Keratinocyte (primary cell): ENCODE results near the gene AAR2. TPM values are rescaled to one million over a fixed set of nuclear protein-coding genes. Genes with fewer than 3 reads are reported as not detected.

ENCODE experiments used
- DNase-seq: peaks from one replicate; pipeline ENCODE4 v3.0.0-alpha.2; 2011; ENCODE audit warnings: low read depth, missing footprints, low spot score
- FAIRE-seq: peaks from 2 replicates; lab custom pipeline; 2011; peaks lifted over from hg19 to GRCh38; lab: Jason Lieb, UNC
- H2AFZ ChIP-seq: 2 replicates; pipeline ENCODE4 v1.6.0; 2012; ENCODE audit warnings: low read length, control low read depth, inconsistent platforms; ENCODE audit not compliant: control insufficient read depth
- H3K27ac ChIP-seq: 2 replicates; pipeline ENCODE4 v1.5.1; 2011; ENCODE audit warnings: low read length; ENCODE audit not compliant: control insufficient read depth, insufficient read depth
- H3K27me3 ChIP-seq: 3 replicates; pipeline ENCODE4 v1.6.0; 2011; ENCODE audit warnings: low read length; ENCODE audit not compliant: control insufficient read depth, insufficient read depth; ENCODE audit errors: extremely low read depth
- H3K36me3 ChIP-seq, 2 experiments: 2 replicates in 1 of 2; 3 replicates in 1 of 2; pipeline ENCODE4 v1.5.1; 2011; ENCODE audit warnings: low read length in 2 of 2, mild to moderate bottlenecking in 1 of 2; ENCODE audit not compliant: control insufficient read depth in 2 of 2, insufficient read depth in 2 of 2; ENCODE audit errors: extremely low read depth in 1 of 2
- H3K4me1 ChIP-seq: 3 replicates; pipeline ENCODE4 v1.5.1; 2011; ENCODE audit warnings: low read length; ENCODE audit not compliant: control insufficient read depth, insufficient read depth; ENCODE audit errors: extremely low read depth
- H3K4me2 ChIP-seq: 3 replicates; pipeline ENCODE4 v1.6.0; 2011; ENCODE audit warnings: low read depth, low read length; ENCODE audit not compliant: control insufficient read depth, insufficient read depth; ENCODE audit errors: extremely low read depth
- H3K4me3 ChIP-seq, 3 experiments: fragments of 200-600 bp in 1 of 3; sonication (generic) in 1 of 3; 2 replicates in 2 of 3; 3 replicates in 1 of 3; pipeline ENCODE4 v1.5.1; 2011 to 2016; ENCODE audit warnings: low read length in 3 of 3, mild to moderate bottlenecking in 3 of 3, control low read depth in 2 of 3, inconsistent platforms in 1 of 3, low read depth in 1 of 3, mixed read lengths in 1 of 3, mixed run types in 1 of 3, moderate library complexity in 1 of 3; ENCODE audit not compliant: control insufficient read depth in 2 of 3, insufficient read depth in 2 of 3; ENCODE audit errors: extremely low read depth in 1 of 3
- H3K79me2 ChIP-seq: 2 replicates; pipeline ENCODE4 v1.6.0; 2012; ENCODE audit warnings: low read length; ENCODE audit not compliant: control insufficient read depth, insufficient read depth
- H3K9ac ChIP-seq: 3 replicates; pipeline ENCODE4 v1.6.0; 2011; ENCODE audit warnings: low read length; ENCODE audit not compliant: control insufficient read depth, insufficient read depth; ENCODE audit errors: extremely low read depth
- H3K9me1 ChIP-seq: 3 replicates; pipeline ENCODE4 v1.6.0; 2011; ENCODE audit warnings: low read length; ENCODE audit not compliant: control insufficient read depth, insufficient read depth; ENCODE audit errors: extremely low read depth
- H3K9me3 ChIP-seq: 2 replicates; pipeline ENCODE4 v1.5.1; 2012; ENCODE audit warnings: low read depth, low read length; ENCODE audit not compliant: control insufficient read depth
- H4K20me1 ChIP-seq: 3 replicates; pipeline ENCODE4 v1.6.0; 2011; ENCODE audit warnings: low read length; ENCODE audit not compliant: control insufficient read depth, insufficient read depth; ENCODE audit errors: extremely low read depth
- EZH2 ChIP-seq: IDR thresholded peaks from one replicate; pipeline ENCODE4 v1.6.1; 2012; ENCODE audit warnings: inconsistent platforms, mild to moderate bottlenecking, low read length, moderate library complexity
- dilution Hi-C: fragments of 300-500 bp; cut with MboI; formaldehyde crosslinking; loops from one replicate; pipeline ENCODE4 v1.7.0; 2020; ENCODE audit warnings: low sequenced_read_pairs; ENCODE audit not compliant: extremely low pct_ligation_motif_present
- polyA plus RNA-seq, 5 experiments: library from polyadenylated mRNA; depleted of rRNA in 3 of 5; stranded (reverse) in 3 of 5; stranded (forward) in 1 of 5; unstranded in 1 of 5; fragments of >200 nt; gene quantifications; 1 replicate in 1 of 5; 2 replicates in 3 of 5; 3 replicates in 1 of 5; pipeline versions ENCODE4 v1.2.1 to v1.2.3, GENCODE V29; 2011 to 2012; ENCODE audit warnings: missing spikeins in 2 of 5, low read depth in 1 of 5, low replicate concordance in 1 of 5
- TF ChIP-seq, protein P1 (sequence below), 3 experiments: IDR thresholded peaks in 1 of 3; conservative IDR thresholded peaks in 1 of 3; optimal IDR thresholded peaks in 1 of 3; 2 replicates in 2 of 3; 3 replicates in 1 of 3; pipeline versions ENCODE3 to v1.5.1; 2011; ENCODE audit warnings: low read length in 3 of 3, mild to moderate bottlenecking in 3 of 3, moderate library complexity in 2 of 3, control low read depth in 1 of 3, inconsistent platforms in 1 of 3; ENCODE audit not compliant: insufficient read depth in 2 of 3; ENCODE audit errors: extremely low read depth in 1 of 3

AAR2 gene
- polyA plus RNA-seq, 1 donor (not counting 4 experiments of a cell fraction or from before 2014, with no cell fraction given): 20.1 TPM

DNA sequence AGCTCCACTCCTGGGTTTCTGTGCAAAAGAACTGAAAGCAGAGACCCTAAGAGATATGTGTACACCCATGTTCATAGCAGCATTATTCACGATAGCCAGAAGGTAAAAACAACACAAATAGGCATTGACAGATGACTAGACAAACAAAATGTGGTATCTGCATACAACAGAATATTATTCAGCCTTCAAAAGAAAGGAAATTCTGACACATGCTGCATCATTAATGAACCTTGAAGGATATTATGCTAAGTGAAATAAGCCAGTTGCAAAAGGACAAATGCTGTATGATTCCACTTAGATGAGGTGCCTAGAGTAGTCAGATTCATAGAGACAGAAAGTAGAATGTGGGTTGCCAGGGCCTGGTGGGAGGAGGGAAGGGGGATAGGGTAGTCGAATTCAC lies 17.8 kb downstream of the AAR2 start:
- Histone ChIP-seq H3K9me1 (no peaks in the 10 kb centered on the region), H3K9ac (no peak overlapping the region), H3K36me3 (peaks cover 9 to 16% of the 10 kb centered on the region in 2 experiments), H3K79me2 (peaks cover 17% of the 10 kb centered on the region), H3K27ac (no peak overlapping the region), H3K4me1 (peaks cover 25% of the 10 kb centered on the region), H3K4me2 (no peak overlapping the region), H3K27me3 (no peaks in the 10 kb centered on the region), H2AFZ (no peak overlapping the region), H3K9me3 (no peaks in the 10 kb centered on the region), H3K4me3 (no peak overlapping the region), H4K20me1 (no peaks in the 10 kb centered on the region)
- TF ChIP-seq EZH2: no peak
- TF ChIP-seq, protein P1, sequence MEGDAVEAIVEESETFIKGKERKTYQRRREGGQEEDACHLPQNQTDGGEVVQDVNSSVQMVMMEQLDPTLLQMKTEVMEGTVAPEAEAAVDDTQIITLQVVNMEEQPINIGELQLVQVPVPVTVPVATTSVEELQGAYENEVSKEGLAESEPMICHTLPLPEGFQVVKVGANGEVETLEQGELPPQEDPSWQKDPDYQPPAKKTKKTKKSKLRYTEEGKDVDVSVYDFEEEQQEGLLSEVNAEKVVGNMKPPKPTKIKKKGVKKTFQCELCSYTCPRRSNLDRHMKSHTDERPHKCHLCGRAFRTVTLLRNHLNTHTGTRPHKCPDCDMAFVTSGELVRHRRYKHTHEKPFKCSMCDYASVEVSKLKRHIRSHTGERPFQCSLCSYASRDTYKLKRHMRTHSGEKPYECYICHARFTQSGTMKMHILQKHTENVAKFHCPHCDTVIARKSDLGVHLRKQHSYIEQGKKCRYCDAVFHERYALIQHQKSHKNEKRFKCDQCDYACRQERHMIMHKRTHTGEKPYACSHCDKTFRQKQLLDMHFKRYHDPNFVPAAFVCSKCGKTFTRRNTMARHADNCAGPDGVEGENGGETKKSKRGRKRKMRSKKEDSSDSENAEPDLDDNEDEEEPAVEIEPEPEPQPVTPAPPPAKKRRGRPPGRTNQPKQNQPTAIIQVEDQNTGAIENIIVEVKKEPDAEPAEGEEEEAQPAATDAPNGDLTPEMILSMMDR (optimal IDR thresholded peaks at IDR 0.05 in 1 of 3, IDR thresholded peaks at IDR 0.05 in 1 of 3, conservative IDR thresholded peaks at IDR 0.05 in 1 of 3; ENCODE audit: extremely low read depth in 1 of 3, insufficient read depth in 2 of 3, low read length in 3 of 3): no peak
- dilution Hi-C loops: no loop called here
- DNase-seq: no peak
- FAIRE-seq: no peak

- no peak overlapping the region for H3K4me3 ChIP-seq
- no peak overlapping the region for H3K27ac ChIP-seq
- peaks cover 12% of the 10 kb centered on the region for H3K79me2 ChIP-seq
- DNase-seq: no peak
- peaks cover 6 to 16% of the 10 kb centered on the region in 2 experiments for H3K36me3 ChIP-seq
- no peak for TF ChIP-seq EZH2
- TF ChIP-seq, protein P1 (optimal IDR thresholded peaks at IDR 0.05 in 1 of 3, IDR thresholded peaks at IDR 0.05 in 1 of 3, conservative IDR thresholded peaks at IDR 0.05 in 1 of 3; ENCODE audit: extremely low read depth in 1 of 3, insufficient read depth in 2 of 3, low read length in 3 of 3): no peak
- H2AFZ ChIP-seq: no peak overlapping the region
- no peaks in the 10 kb centered on the region for H3K9me3 ChIP-seq
- peaks cover 25% of the 10 kb centered on the region for H3K4me1 ChIP-seq
- H3K9me1 ChIP-seq: no peaks in the 10 kb centered on the region
- H3K9ac ChIP-seq: no peak overlapping the region
- dilution Hi-C loops: no loop called here
- H4K20me1 ChIP-seq: no peaks in the 10 kb centered on the region
- H3K27me3 ChIP-seq: no peaks in the 10 kb centered on the region
- FAIRE-seq: no peak
- no peak overlapping the region for H3K4me2 ChIP-seq
These were observed 19.2 kb downstream of the AAR2 start for GRCh38 chr20:36255445-36255844.
